AG09309 (cell line): Measurements from ENCODE around the gene ADAT1.

Experiments used
- DNase-seq: peaks from one replicate; pipeline ENCODE4 v3.0.0-alpha.2; 2010; ENCODE audit warnings: low read depth
- H3K4me3 ChIP-seq: 2 replicates; pipeline ENCODE4 v1.5.1; 2011; ENCODE audit warnings: mild to moderate bottlenecking, low read depth, low read length, moderate library complexity; ENCODE audit not compliant: control insufficient read depth
- TF ChIP-seq, protein P1 (sequence below): IDR thresholded peaks from 2 replicates; pipeline ENCODE4 v1.5.1; 2011; ENCODE audit warnings: mild to moderate bottlenecking, low read depth, low read length, inconsistent platforms; ENCODE audit not compliant: insufficient read depth, control insufficient read depth; ENCODE audit errors: missing control alignments

The ADAT1 gene

DNA sequence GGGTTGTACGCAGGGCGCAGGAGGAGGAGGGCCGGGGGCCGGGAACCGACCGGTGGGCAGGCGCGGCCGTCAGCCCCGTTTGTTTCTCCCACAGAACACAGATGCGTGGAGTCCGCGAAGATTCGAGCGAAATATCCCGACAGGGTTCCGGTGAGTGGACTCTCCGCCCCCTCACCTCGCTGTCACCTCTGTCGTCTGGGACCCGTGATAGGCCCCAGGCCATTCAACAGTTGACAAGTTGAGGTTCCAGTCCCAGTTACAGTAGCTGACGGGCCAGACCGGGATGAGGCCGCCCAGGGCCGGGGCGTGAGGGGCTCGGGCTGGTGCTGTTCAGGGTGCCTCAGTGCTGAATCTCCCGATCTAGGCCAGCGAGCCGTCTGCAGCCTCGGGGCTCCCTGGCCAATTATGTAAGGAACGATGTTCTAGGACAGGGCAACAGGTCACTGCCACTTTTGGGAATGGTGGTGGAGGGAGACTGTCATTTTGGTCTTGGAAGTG lies 56.3 kb downstream of the ADAT1 start:
- TF ChIP-seq, protein P1, sequence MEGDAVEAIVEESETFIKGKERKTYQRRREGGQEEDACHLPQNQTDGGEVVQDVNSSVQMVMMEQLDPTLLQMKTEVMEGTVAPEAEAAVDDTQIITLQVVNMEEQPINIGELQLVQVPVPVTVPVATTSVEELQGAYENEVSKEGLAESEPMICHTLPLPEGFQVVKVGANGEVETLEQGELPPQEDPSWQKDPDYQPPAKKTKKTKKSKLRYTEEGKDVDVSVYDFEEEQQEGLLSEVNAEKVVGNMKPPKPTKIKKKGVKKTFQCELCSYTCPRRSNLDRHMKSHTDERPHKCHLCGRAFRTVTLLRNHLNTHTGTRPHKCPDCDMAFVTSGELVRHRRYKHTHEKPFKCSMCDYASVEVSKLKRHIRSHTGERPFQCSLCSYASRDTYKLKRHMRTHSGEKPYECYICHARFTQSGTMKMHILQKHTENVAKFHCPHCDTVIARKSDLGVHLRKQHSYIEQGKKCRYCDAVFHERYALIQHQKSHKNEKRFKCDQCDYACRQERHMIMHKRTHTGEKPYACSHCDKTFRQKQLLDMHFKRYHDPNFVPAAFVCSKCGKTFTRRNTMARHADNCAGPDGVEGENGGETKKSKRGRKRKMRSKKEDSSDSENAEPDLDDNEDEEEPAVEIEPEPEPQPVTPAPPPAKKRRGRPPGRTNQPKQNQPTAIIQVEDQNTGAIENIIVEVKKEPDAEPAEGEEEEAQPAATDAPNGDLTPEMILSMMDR: no peak
- H3K4me3 ChIP-seq: peak overlapping the region; percentile 86
- DNase-seq: no peak

DNA sequence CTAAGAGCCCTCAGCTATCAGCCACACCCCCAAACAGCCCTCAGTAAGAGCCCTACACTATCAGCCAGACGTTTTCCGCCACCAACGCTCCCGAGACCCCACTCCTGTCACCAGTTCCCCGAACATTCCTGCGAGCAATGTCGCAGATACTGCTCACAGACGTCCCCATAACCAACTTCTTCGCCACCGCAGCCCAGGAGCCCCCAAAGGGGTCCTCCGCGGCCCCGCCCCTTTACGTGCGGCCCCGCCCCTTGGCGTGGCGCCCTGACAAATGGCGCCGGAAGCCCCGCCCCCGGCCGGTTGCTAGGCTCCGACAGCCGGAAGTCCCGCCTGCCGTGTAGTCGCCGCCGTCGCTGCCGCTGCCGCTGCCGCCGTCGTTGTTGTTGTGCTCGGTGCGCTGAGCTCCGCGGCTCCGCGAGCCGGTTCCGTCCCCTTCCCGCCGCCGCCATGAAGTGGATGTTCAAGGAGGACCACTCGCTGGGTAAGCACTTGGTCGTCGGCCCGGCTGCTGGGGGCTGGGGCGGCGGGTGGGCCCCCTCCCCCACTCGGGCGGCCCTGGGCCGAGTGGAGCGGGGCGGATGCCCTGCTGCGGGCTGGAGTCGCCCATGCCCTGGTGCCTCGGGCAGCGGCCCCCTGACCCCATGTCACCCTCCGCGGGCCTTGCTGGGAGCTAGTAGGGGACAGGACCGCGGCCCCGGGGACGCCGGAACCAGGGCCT lies 56.9 kb downstream of the ADAT1 start, which contains the start of gene GABARAPL2:
GABARAPL2 (plus strand) TSS at position 340 of the 718 bp plus-strand sequence; CDS start at position 448, 108 bp downstream.
- DNase-seq: no peak
- peak within 1 kb of the TSS; percentile 86 for H3K4me3 ChIP-seq
- TF ChIP-seq, protein P1: no peak

GRCh38 chr16:75565640-75566039 lies 57.4 kb downstream of the ADAT1 start:
- no peak for DNase-seq
- TF ChIP-seq, protein P1: no peak
- H3K4me3 ChIP-seq: peak overlapping the region; percentile 86

- no peak overlapping the region for H3K4me3 ChIP-seq
- DNase-seq: no peak
- TF ChIP-seq, protein P1: no peak
Measured at GRCh38 chr16:75559564-75560372, 63.3 kb downstream of the ADAT1 start.

DNA sequence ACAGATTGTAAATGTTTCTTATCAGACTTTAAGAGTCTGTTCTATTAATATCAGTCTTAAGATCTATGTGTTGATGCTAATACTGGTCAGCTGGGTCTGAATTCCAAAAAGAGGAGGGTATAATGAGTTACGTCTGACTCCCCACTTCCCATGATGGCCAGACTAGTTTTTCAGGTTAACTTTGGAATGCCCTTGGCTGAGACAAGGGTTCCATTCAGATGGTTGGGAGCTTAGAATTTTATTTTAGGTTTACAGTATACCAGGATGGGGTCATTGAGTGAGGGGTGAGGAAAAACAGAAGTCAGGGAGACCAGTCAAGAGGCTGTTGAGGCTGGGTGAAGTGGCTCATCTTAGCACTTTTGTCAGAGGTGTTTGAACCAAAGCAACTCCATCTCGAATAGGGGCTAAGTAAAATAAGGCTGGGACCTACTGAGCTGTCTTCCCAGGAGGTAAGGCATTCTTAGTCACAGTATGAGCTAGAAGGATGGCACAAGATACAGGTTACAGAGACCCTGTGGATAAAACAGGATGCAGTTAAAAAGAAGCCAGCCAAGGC lies 64.2 kb downstream of the ADAT1 start:
- DNase-seq: no peak
- H3K4me3 ChIP-seq: no peak overlapping the region
- TF ChIP-seq, protein P1: no peak

DNA sequence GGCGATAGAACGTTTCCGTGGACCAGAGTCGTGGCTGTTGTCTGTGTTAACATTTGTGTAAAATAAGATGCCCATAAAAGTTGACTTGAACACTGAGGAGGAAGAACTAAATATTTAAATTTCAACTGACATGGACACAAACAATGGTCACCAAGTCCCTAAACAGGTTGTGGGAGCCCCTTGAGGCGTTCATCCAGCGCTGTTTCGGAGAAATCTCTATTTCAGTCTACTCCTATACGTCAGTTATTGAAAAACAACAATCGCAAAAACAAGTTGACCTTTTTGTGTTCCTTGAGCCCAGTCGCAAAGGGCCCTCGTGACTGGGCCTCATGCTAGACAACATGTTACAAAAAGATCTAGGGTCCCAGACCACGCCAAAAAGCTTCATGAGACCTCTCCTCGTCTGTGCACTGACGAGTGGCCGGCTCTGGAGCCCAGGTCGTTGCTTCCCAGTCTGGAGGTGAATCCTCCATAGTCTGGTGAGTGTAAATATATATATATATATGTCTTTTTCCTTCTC lies 66.6 kb downstream of the ADAT1 start:
- peak overlapping the region; percentile 77 for H3K4me3 ChIP-seq
- TF ChIP-seq, protein P1: no peak
- DNase-seq: no peak
